Right lobe of liver (tissue), 6 donors: ENCODE results near the gene ISCA2. TPM values are rescaled to one million over a fixed set of nuclear protein-coding genes. Genes with fewer than 3 reads are reported as not detected.
A peak's percentile ranks its signal among the peaks of the same experiment; 100 is the strongest.

Experiments
- ATAC-seq, 4 donors: fragments of 200-7000 bp; cut with Tn5 transposase; one replicate each; pipeline ENCODE4 v1.9.1; 2020; ENCODE audit warnings: mild to moderate bottlenecking in 4 of 4, moderate library complexity in 4 of 4
- DNase-seq, 3 donors: peaks; one replicate each; pipeline ENCODE4 v3.0.0-alpha.2; 2020
- H3K27ac ChIP-seq, 3 donors: fragments of 200-600 bp; one replicate each; pipeline ENCODE4 v1.8.0; 2022
- H3K27me3 ChIP-seq, 2 donors: fragments of 200-600 bp; one replicate each; pipeline ENCODE4 v1.8.0; 2022
- H3K36me3 ChIP-seq, 4 donors: fragments of 200-600 bp; sonication (generic) in 1 of 4; one replicate each; pipeline versions ENCODE4 v1.5.1 to v1.8.0; 2017 to 2022; ENCODE audit warnings: control low read depth in 1 of 4
- H3K4me1 ChIP-seq, 4 donors: fragments of 200-600 bp; sonication (generic) in 1 of 4; one replicate each; pipeline versions ENCODE4 v1.5.1 to v1.8.0; 2017 to 2022; ENCODE audit warnings: control low read depth in 1 of 4
- H3K4me3 ChIP-seq, 3 donors: fragments of 200-600 bp; one replicate each; pipeline ENCODE4 v1.8.0; 2022
- H3K9me3 ChIP-seq, 4 donors: fragments of 200-600 bp; sonication (generic) in 1 of 4; one replicate each; pipeline versions ENCODE4 v1.5.1 to v1.8.0; 2017 to 2022; ENCODE audit warnings: control low read depth in 1 of 4
- POLR2A ChIP-seq: fragments of 450-650 bp; IDR thresholded peaks from one replicate; pipeline ENCODE4 v1.6.1; 2017; ENCODE audit warnings: antibody characterized with exemption, mild to moderate bottlenecking
- WGBS: methylation state at CpG from one replicate; pipeline ENCODE4 v1.1.6; 2018; ENCODE audit warnings: low coverage, low lambda C conversion rate; ENCODE audit not compliant: insufficient coverage; ENCODE audit errors: missing lambda C conversion rate; 5-methylcytosine and 5-hydroxymethylcytosine counted together
- intact Hi-C, 2 donors: fragments of 100-400 bp; cut with DNase I; formaldehyde crosslinking; loops; one replicate each; pipeline versions ENCODE4 v1.11.2 to v1.14.1; 2022
- total RNA-seq, 6 experiments: library from RNA; depleted of rRNA in 2 of 6; stranded (reverse); fragments of >200 nt in 2 of 6; fragmentation: NEBNext Ultra II Directional in 3 of 6; extraction: Animal tissue kit (Norgen Biotek cat#: 25700) in 3 of 6; gene quantifications; one replicate each; pipeline versions ENCODE4 v1.1.0 to v1.2.4, GENCODE V29; 2016 to 2023
- TF ChIP-seq, protein P1 (sequence below), 4 donors: fragments of 200-600 bp in 3 of 4; fragments of 450-650 bp in 1 of 4; IDR thresholded peaks; one replicate each; pipeline versions ENCODE4 v1.5.1 to v1.8.0; 2016 to 2022; ENCODE audit warnings: antibody characterized with exemption in 4 of 4, mild to moderate bottlenecking in 2 of 4
- donor health status: DM: no; HTN: yes; CAD: no.
- donor health status: DM: no; HTN: no; CAD: no.
- donor health status: DM: no; HTN: no; CAD: no.
- donor health status: DM: no; HTN: yes; CAD: no.
- donor health status: DM: no; HTN: yes; CAD: no.

ISCA2 gene
- total RNA-seq, 6 experiments from 2014 or later = 7.8 to 16.3 (median 11.4) TPM

DNA sequence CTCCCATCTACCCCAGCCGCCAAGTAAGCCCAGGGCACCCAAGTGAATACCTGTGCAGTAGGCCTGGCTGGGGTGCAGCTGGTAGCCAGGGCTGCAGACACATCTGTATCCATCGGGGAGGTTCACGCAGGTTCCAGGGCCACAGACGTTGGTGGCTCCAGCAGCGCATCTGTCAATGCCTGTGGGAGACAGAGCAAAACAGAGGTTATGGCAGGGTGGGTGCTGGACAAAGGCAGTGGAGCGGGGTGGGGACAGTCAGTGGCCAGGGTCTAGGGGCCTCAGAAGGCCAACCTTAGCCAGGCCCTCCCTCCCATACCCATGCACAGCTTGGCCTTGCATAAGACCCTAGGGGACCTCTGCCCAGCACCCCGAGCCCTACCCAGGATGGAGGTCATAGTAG lies 29.2 kb downstream of the ISCA2 start:
- intact Hi-C loops = no loop called here
- H3K36me3 ChIP-seq = no peaks in the 10 kb centered on the region
- H3K4me1 ChIP-seq = no peaks in the 10 kb centered on the region
- no peak for TF ChIP-seq POLR2A
- TF ChIP-seq, protein P1, sequence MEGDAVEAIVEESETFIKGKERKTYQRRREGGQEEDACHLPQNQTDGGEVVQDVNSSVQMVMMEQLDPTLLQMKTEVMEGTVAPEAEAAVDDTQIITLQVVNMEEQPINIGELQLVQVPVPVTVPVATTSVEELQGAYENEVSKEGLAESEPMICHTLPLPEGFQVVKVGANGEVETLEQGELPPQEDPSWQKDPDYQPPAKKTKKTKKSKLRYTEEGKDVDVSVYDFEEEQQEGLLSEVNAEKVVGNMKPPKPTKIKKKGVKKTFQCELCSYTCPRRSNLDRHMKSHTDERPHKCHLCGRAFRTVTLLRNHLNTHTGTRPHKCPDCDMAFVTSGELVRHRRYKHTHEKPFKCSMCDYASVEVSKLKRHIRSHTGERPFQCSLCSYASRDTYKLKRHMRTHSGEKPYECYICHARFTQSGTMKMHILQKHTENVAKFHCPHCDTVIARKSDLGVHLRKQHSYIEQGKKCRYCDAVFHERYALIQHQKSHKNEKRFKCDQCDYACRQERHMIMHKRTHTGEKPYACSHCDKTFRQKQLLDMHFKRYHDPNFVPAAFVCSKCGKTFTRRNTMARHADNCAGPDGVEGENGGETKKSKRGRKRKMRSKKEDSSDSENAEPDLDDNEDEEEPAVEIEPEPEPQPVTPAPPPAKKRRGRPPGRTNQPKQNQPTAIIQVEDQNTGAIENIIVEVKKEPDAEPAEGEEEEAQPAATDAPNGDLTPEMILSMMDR (IDR thresholded peaks at IDR 0.05) = no peak
- ATAC-seq (no peak), DNase-seq (no peak)
- no peak overlapping the region for H3K27ac ChIP-seq
- no peaks in the 10 kb centered on the region for H3K27me3 ChIP-seq
- WGBS = 89% methylated on average over 3 of the region's 7 CpGs
- no peak overlapping the region for H3K4me3 ChIP-seq
- no peaks in the 10 kb centered on the region for H3K9me3 ChIP-seq

DNA sequence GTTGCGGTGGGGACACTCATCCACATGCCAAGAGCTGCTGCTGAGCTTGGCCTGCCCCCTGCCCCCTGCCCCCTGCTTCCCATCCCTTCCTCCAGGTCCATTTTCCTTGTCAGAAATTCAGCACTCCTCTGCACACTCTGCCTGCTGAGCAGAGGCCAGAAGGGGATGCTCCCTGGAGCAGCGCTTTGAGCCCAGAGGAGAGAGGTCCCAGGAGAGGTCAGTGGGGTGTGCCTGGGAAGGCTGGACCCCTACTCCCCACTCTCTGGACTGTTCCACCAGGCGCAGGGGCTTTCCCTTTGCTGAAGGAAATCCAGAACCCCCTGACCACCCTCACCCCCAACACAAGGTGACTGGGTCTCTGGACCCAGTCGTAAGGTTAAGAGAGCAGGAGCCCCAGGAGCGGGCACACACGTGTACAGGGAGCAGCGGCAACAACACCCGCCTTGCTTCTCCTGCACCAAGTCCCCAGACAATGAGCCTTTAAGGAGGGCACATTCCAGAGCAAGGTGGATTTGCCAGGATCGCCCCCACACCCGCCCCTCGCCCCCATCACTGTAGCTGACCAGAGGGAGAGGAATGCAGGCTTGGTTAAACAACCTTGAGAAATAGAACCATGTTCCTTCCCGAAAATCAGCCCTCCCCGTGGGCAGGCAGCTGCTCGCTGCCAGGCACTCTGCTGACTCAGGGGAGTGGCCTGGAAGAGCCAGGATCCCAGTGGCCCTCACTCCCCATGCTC lies 30.7 kb downstream of the ISCA2 start:
- peak in 1 of 4 donors; percentile 11 for ATAC-seq
- no peak for DNase-seq
- Histone ChIP-seq H3K27ac (no peak overlapping the region), H3K27me3 (no peaks in the 10 kb centered on the region), H3K9me3 (no peaks in the 10 kb centered on the region), H3K4me1 (no peaks in the 10 kb centered on the region), H3K4me3 (no peak overlapping the region), H3K36me3 (no peaks in the 10 kb centered on the region)
- TF ChIP-seq POLR2A = no peak
- TF ChIP-seq, protein P1 (IDR thresholded peaks at IDR 0.05) = no peak
- intact Hi-C loops = no loop called here
- WGBS = 64% methylated on average over 8 of the region's 14 CpGs

DNA sequence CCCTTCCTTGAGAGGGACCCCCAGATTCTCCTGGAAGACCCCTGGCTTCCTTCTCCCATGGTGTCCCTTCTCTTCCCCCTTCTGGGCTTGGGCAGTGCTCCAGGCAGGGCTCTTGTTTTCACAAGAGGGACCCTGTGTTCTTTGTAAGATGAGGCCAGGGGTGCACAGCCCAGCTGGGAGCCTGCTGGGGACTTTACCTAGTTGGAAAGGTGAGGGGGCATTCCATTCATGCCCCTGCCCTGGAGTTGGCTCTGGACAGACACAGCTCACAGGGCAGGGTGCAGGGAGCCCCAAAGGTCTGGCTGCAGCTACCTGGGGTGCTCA lies 31.2 kb downstream of the ISCA2 start:
- ATAC-seq = no peak
- Histone ChIP-seq H3K27ac (no peak overlapping the region), H3K4me3 (no peak overlapping the region), H3K27me3 (no peaks in the 10 kb centered on the region), H3K4me1 (no peaks in the 10 kb centered on the region), H3K9me3 (no peaks in the 10 kb centered on the region), H3K36me3 (no peaks in the 10 kb centered on the region)
- intact Hi-C loops = no loop called here
- TF ChIP-seq, protein P1 (IDR thresholded peaks at IDR 0.05) = no peak
- no peak for TF ChIP-seq POLR2A
- no peak for DNase-seq

DNA sequence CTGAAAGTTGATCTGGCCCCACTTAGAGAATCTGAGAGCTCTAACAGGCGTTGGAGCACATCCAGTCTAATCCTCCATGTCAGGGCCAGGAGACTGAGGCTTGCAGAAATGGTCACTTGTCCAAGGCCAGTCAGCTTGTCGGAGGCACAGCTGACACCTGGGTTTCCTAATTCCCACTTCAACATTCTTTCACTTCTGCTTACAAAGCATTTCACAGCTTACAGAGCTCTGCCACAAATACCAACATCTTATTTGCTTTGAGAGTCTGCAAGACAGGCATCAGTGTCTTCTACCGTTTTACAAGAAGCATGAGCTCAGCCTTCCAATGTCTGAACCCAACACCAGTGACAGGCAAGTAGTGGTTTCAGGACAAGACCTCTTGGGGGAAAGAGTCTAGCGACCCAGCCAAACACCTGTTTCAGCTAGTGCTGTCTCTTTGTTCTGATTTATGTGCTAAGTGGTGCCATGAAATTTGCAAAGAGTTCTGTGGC lies 31.8 kb downstream of the ISCA2 start:
- ATAC-seq (no peak), DNase-seq (no peak)
- H3K27ac ChIP-seq = no peak overlapping the region
- no peaks in the 10 kb centered on the region for H3K9me3 ChIP-seq
- H3K4me1 ChIP-seq = no peaks in the 10 kb centered on the region
- WGBS = 26% methylated on average over 4 of the region's 4 CpGs
- H3K27me3 ChIP-seq = no peaks in the 10 kb centered on the region
- TF ChIP-seq, protein P1 (IDR thresholded peaks at IDR 0.05) = no peak
- TF ChIP-seq POLR2A = no peak
- intact Hi-C loops = no loop called here
- H3K4me3 ChIP-seq = no peak overlapping the region
- H3K36me3 ChIP-seq = no peaks in the 10 kb centered on the region
